PC-3 (cell line): ENCODE results near the gene TC2N. TPM values are rescaled to one million over a fixed set of nuclear protein-coding genes. Genes with fewer than 3 reads are reported as not detected.

Experiments
- ATAC-seq: fragments of 200-7000 bp; cut with Tn5 transposase; 2 replicates; pipeline ENCODE4 v1.9.1; 2020; ENCODE audit warnings: mild to moderate bottlenecking, moderate library complexity
- BruUV-seq: library from RNA; stranded (reverse); fragments of 400-500 nt; replicated peaks from 2 replicates; lab custom pipeline; 2021; lab: Mats Ljungman, UMichigan
- CTCF ChIA-PET: fragments of 300-600 bp; sonication (Branson Sonifier 250); formaldehyde crosslinking; loops from one replicate; lab custom pipeline; 2022; ENCODE audit warnings: antibody characterized with exemption; lab: Charles Lee
- POLR2A ChIA-PET: fragments of 300-600 bp; sonication (Branson Sonifier 250); formaldehyde crosslinking; loops from one replicate; lab custom pipeline; 2022; ENCODE audit warnings: antibody characterized with exemption; ENCODE audit not compliant: unreplicated experiment; lab: Charles Lee
- DNase-seq: peaks from one replicate; pipeline ENCODE4 v3.0.0-alpha.2; 2015
- H2AFZ ChIP-seq: fragments of 300-600 bp; sonication (generic); 2 replicates; pipeline ENCODE4 v1.6.0; 2016; ENCODE audit warnings: antibody characterized with exemption, low read length
- H3F3A ChIP-seq: fragments of 300-600 bp; sonication (generic); one replicate; pipeline ENCODE4 v1.6.0; 2017; ENCODE audit warnings: antibody characterized with exemption, low read length, control low read depth, mild to moderate bottlenecking; ENCODE audit not compliant: unreplicated experiment
- H3K27ac ChIP-seq: fragments of 300-600 bp; sonication (generic); 2 replicates; pipeline ENCODE4 v1.5.1; 2016; ENCODE audit warnings: mild to moderate bottlenecking, low read length
- H3K27me3 ChIP-seq: fragments of 300-600 bp; sonication (generic); 2 replicates; pipeline ENCODE4 v1.6.1; 2016; ENCODE audit warnings: low read length, mixed read lengths
- H3K36me3 ChIP-seq: fragments of 300-600 bp; sonication (generic); 2 replicates; pipeline ENCODE4 v1.6.1; 2016; ENCODE audit warnings: low read depth, mixed run types, low read length, mixed read lengths
- H3K4me1 ChIP-seq: fragments of 300-600 bp; sonication (generic); 2 replicates; pipeline ENCODE4 v1.5.1; 2016; ENCODE audit warnings: low read length; ENCODE audit not compliant: insufficient read depth
- H3K4me2 ChIP-seq: fragments of 300-600 bp; sonication (generic); 2 replicates; pipeline ENCODE4 v1.6.0; 2016; ENCODE audit warnings: low read length
- H3K4me3 ChIP-seq: fragments of 300-600 bp; sonication (generic); 2 replicates; pipeline ENCODE4 v1.5.1; 2016; ENCODE audit warnings: mild to moderate bottlenecking, low read length, mixed read lengths
- H3K79me2 ChIP-seq: fragments of 300-600 bp; sonication (generic); 2 replicates; pipeline ENCODE4 v1.6.1; 2017; ENCODE audit warnings: low read length, mixed read lengths
- H3K9ac ChIP-seq: fragments of 300-600 bp; sonication (generic); 2 replicates; pipeline ENCODE4 v1.6.0; 2016; ENCODE audit warnings: mild to moderate bottlenecking, low read length
- H3K9me2 ChIP-seq: fragments of 300-600 bp; sonication (generic); replicated peaks from 2 replicates; pipeline ENCODE4 v1.6.1; 2016; ENCODE audit warnings: mixed run types, low read length, mixed read lengths
- H3K9me3 ChIP-seq: fragments of 300-600 bp; sonication (generic); 2 replicates; pipeline ENCODE4 v1.6.1; 2016; ENCODE audit warnings: low read length, mixed read lengths
- H4K20me1 ChIP-seq: fragments of 300-600 bp; sonication (generic); 2 replicates; pipeline ENCODE4 v1.6.1; 2016; ENCODE audit warnings: low read length, mixed read lengths
- EZH2 ChIP-seq: fragments of 300-600 bp; sonication (generic); IDR thresholded peaks from one replicate; pipeline ENCODE4 v1.6.1; 2017; ENCODE audit warnings: antibody characterized with exemption, mild to moderate bottlenecking, low read length; ENCODE audit not compliant: unreplicated experiment
- EZH2phosphoT487 ChIP-seq: fragments of 300-600 bp; sonication (generic); IDR thresholded peaks from 2 replicates; pipeline ENCODE4 v1.6.1; 2018; ENCODE audit warnings: mild to moderate bottlenecking, antibody characterized with exemption, low read length, borderline replicate concordance
- intact Hi-C: fragments of 100-400 bp; cut with micrococcal nuclease; formaldehyde crosslinking; loops from 2 replicates; pipeline ENCODE4 v1.9.0; 2023
- total RNA-seq: library from RNA; depleted of rRNA; stranded (reverse); fragments of >200 nt; gene quantifications from 2 replicates; pipeline ENCODE4 v1.2.3, GENCODE V29; 2014
- TF ChIP-seq, protein P1 (sequence below): fragments of 300-600 bp; sonication (generic); conservative IDR thresholded peaks from 2 replicates; pipeline ENCODE4 v1.5.1; 2017; ENCODE audit warnings: antibody characterized with exemption, low read depth, mild to moderate bottlenecking, low read length

TC2N gene
- total RNA-seq, 1 experiment from 2014 or later = 6.2 TPM

DNA sequence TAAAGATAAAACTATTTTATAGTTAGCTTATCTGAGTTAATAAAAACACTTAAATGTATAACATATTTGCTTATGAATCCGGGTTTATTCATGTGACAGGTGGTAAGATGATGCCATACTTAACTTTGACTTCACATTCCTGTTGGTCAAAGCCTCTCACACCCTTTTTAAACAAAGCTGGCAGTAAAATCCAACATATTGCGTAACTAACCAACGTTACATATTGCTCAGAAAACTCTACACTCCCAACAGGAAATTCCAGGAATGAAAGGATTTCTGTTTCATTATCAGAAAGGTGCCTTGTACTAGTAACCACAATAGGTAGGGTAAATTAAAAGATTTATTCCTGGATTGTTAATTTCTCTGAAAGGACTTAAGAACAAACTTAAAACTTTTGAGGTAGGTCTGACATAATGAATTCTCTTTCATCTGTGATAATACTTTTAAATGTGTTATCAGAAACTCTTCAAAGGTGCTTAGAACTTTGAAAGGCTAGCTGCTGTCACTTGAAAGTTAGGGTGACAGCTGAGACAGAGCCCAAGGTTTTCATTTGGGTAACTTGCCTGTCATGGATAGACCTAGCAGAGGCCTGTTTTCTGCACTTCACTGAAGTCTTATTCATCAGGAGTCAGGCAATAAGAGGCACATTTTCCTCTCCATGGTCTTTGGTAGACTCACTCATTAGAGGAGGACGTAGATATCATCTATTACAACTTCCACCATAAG, 111.6 kb downstream of the TC2N start:
- H3K4me1 ChIP-seq = peaks cover 31% of the 10 kb centered on the region

DNA sequence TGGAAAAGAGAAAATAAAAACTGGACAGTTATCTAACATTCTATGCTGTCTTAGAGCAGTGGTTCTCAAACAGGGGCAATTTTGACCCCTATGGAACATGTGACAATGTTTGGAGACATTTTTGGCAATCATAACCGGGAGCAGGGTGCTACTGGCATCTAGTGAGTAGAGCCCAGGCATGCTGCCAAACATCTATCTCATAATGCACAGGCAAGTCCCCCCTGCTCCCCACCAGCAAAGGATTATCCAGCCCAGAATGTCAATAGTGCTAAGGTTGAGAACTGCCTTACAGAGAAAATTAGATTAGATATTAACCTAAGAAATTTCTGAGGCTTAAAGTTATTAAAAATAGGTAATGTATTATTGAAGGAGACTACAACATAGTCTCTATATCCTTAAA, 112.5 kb downstream of the TC2N start:
- CTCF ChIA-PET = no interaction called here
- Histone ChIP-seq H3K27ac (peak overlapping the region; percentile 85), H4K20me1 (no peaks in the 10 kb centered on the region), H3K4me2 (no peak overlapping the region), H3K4me1 (peaks cover 31% of the 10 kb centered on the region), H3K79me2 (no peaks in the 10 kb centered on the region), H3K9me3 (no peaks in the 10 kb centered on the region), H3K27me3 (no peaks in the 10 kb centered on the region), H3K9me2 (no peaks in the 10 kb centered on the region), H3K36me3 (no peaks in the 10 kb centered on the region), H3F3A (no peaks in the 10 kb centered on the region), H3K9ac (no peak overlapping the region; the same call in 1 of the 2 replicates), H2AFZ (no peak overlapping the region), H3K4me3 (no peak overlapping the region)
- no peak for ATAC-seq
- TF ChIP-seq EZH2 = no peak
- TF ChIP-seq, protein P1, sequence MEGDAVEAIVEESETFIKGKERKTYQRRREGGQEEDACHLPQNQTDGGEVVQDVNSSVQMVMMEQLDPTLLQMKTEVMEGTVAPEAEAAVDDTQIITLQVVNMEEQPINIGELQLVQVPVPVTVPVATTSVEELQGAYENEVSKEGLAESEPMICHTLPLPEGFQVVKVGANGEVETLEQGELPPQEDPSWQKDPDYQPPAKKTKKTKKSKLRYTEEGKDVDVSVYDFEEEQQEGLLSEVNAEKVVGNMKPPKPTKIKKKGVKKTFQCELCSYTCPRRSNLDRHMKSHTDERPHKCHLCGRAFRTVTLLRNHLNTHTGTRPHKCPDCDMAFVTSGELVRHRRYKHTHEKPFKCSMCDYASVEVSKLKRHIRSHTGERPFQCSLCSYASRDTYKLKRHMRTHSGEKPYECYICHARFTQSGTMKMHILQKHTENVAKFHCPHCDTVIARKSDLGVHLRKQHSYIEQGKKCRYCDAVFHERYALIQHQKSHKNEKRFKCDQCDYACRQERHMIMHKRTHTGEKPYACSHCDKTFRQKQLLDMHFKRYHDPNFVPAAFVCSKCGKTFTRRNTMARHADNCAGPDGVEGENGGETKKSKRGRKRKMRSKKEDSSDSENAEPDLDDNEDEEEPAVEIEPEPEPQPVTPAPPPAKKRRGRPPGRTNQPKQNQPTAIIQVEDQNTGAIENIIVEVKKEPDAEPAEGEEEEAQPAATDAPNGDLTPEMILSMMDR = no peak
- no peak for TF ChIP-seq EZH2phosphoT487
- intact Hi-C loops = no loop called here
- no peak for DNase-seq
- POLR2A ChIA-PET = no interaction called here
- no TSS peak for BruUV-seq

More for the DNA sequence above, 111.6 kb downstream of the TC2N start:
- CTCF ChIA-PET = no interaction called here
- no peaks in the 10 kb centered on the region for H3K36me3 ChIP-seq
- H3K4me3 ChIP-seq = no peak overlapping the region
- no TSS peak for BruUV-seq
- no peaks in the 10 kb centered on the region for H3K9me2 ChIP-seq
- H3K4me2 ChIP-seq = peak overlapping the region; percentile 56
- TF ChIP-seq EZH2phosphoT487 (no peak), EZH2 (no peak)
- TF ChIP-seq, protein P1 = no peak
- peak overlapping the region; percentile 85 for H3K27ac ChIP-seq
- no peaks in the 10 kb centered on the region for H4K20me1 ChIP-seq
- no peaks in the 10 kb centered on the region for H3K27me3 ChIP-seq
- DNase-seq (peak; percentile 89), ATAC-seq (peak; percentile 38; the same call in 1 of the 2 replicates)
- H3K79me2 ChIP-seq = no peaks in the 10 kb centered on the region
- no peaks in the 10 kb centered on the region for H3K9me3 ChIP-seq
- intact Hi-C loops = no loop called here
- H3K9ac ChIP-seq = peak overlapping the region; percentile 38; the same call in 1 of the 2 replicates
- POLR2A ChIA-PET = no interaction called here
- no peaks in the 10 kb centered on the region for H3F3A ChIP-seq
- no peak overlapping the region for H2AFZ ChIP-seq

DNA sequence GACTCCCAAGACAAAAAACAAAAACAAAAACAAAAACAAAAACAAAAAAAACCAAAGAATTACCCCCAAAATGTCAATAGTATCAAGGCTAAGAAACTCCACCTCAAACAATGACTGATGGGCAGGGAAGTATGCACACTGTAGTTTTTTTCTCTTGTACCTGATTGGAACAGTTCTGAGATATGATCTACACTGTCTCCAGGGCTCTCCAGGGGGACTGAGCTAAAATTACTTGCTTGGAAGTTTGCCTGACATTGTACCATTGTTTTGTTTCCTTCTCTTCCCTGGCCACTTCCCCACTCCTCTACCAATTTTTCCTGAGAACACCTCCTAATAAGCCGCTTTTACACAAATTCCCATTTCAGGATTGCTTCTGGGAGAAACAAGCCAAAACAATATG, 113.2 kb downstream of the TC2N start:
- ATAC-seq = no peak
- TF ChIP-seq EZH2phosphoT487 (no peak), EZH2 (no peak)
- TF ChIP-seq, protein P1 = no peak
- ChIA-PET POLR2A (no interaction called here), CTCF (no interaction called here)
- no TSS peak for BruUV-seq
- Histone ChIP-seq H3K79me2 (no peaks in the 10 kb centered on the region), H3K4me2 (no peak overlapping the region), H3K36me3 (no peaks in the 10 kb centered on the region), H3K4me1 (peaks cover 33% of the 10 kb centered on the region), H3K4me3 (no peak overlapping the region), H3K27me3 (no peaks in the 10 kb centered on the region), H3K9me2 (no peaks in the 10 kb centered on the region), H3F3A (no peaks in the 10 kb centered on the region), H3K9ac (no peak overlapping the region), H3K27ac (no peak overlapping the region), H4K20me1 (no peaks in the 10 kb centered on the region), H2AFZ (no peak overlapping the region), H3K9me3 (no peaks in the 10 kb centered on the region)
- DNase-seq = no peak
- intact Hi-C loops = no loop called here
